K562 (cell line): ENCODE measurements around the gene RBFOX2. TPM values are rescaled to one million over a fixed set of nuclear protein-coding genes. Genes with fewer than 3 reads are reported as not detected.
"Not testable (repeated sequence)": the region's sequence is repeated elsewhere in the genome, so short reads cannot be mapped to it uniquely, and the experiment has no call there.

Source experiments
- ATAC-seq: fragments of 200-7000 bp; cut with Tn5 transposase; 3 replicates; pipeline ENCODE4 v1.9.1; 2020; ENCODE audit warnings: moderate library complexity
- BruUV-seq: library from RNA; stranded (reverse); fragments of 400-500 nt; replicated peaks from 2 replicates; lab custom pipeline; 2021; lab: Mats Ljungman, UMichigan
- CTCF ChIA-PET: fragments of 300-600 bp; formaldehyde crosslinking; extraction: SDS; loops from one replicate; lab custom pipeline; 2021; ENCODE audit warnings: low intra/inter-chr PET ratio; lab: Yijun Ruan, JAX
- POLR2A ChIA-PET: fragments of 300-600, 350-650 bp; sonication (Branson Sonifier 250); formaldehyde crosslinking; extraction: SDS; loops from one replicate; lab custom pipeline; 2021; ENCODE audit warnings: antibody characterized with exemption, inconsistent platforms; lab: Yijun Ruan, JAX
- DNase-seq, 4 experiments: peaks; one replicate each; pipeline versions ENCODE4 v3.0.0 to v3.0.0-alpha.2; 2011 to 2018; ENCODE audit warnings: low spot score in 3 of 4, mixed read lengths in 3 of 4; ENCODE audit errors: extremely low read depth in 1 of 4
- FAIRE-seq: peaks from 2 replicates; lab custom pipeline; 2011; peaks lifted over from hg19 to GRCh38; lab: Jason Lieb, UNC
- H2AFZ ChIP-seq: 2 replicates; pipeline ENCODE4 v1.6.0; 2011; ENCODE audit warnings: low read depth, low read length, control low read depth, inconsistent platforms
- H3K27ac ChIP-seq: fragments of 200-600 bp; 3 replicates; pipeline ENCODE4 v1.8.0; 2011; ENCODE audit warnings: low read depth, mild to moderate bottlenecking, control low read depth, inconsistent platforms, low read length, moderate library complexity, mixed read lengths; ENCODE audit errors: extremely low read depth
- H3K27me3 ChIP-seq, 2 experiments: fragments of 300-600 bp in 1 of 2; 2 replicates in 1 of 2; 3 replicates in 1 of 2; pipeline versions ENCODE4 v1.6.0 to v1.8.0; 2011; ENCODE audit warnings: inconsistent platforms in 2 of 2, low read length in 2 of 2, mild to moderate bottlenecking in 1 of 2, mixed read lengths in 1 of 2, moderate library complexity in 1 of 2; ENCODE audit not compliant: control insufficient read depth in 2 of 2, insufficient read depth in 2 of 2
- H3K36me3 ChIP-seq: fragments of 300-600 bp; 3 replicates; pipeline ENCODE4 v1.8.0; 2011; ENCODE audit warnings: mild to moderate bottlenecking, low read length, inconsistent platforms; ENCODE audit not compliant: control insufficient read depth, insufficient read depth
- H3K4me1 ChIP-seq, 2 experiments: fragments of 200-600 bp in 1 of 2; replicated peaks in 1 of 2; 2 replicates in 1 of 2; 3 replicates in 1 of 2; pipeline versions ENCODE4 v1.5.1 to v1.8.0; 2011; ENCODE audit warnings: inconsistent platforms in 2 of 2, low read length in 2 of 2, mild to moderate bottlenecking in 1 of 2, mixed read lengths in 1 of 2, moderate library complexity in 1 of 2; ENCODE audit not compliant: control insufficient read depth in 2 of 2, insufficient read depth in 2 of 2
- H3K4me2 ChIP-seq: 2 replicates; pipeline ENCODE4 v1.6.1; 2011; ENCODE audit warnings: low read length, control low read depth, inconsistent platforms, mixed read lengths; ENCODE audit not compliant: insufficient read depth
- H3K4me3 ChIP-seq: fragments of 200-600 bp; sonication (generic), shearing (Covaris generic); 2 replicates; pipeline ENCODE4 v1.5.1; 2016; ENCODE audit warnings: control low read depth, inconsistent platforms
- H3K79me2 ChIP-seq: fragments of 200-600 bp; 3 replicates; pipeline ENCODE4 v1.8.0; 2011; ENCODE audit warnings: low read length, inconsistent platforms; ENCODE audit not compliant: control insufficient read depth, insufficient read depth
- H3K9ac ChIP-seq, 2 experiments: 2 replicates each; pipeline versions ENCODE4 v1.6.0 to v1.6.1; 2011; ENCODE audit warnings: low read depth in 2 of 2, low read length in 2 of 2, control low read depth in 1 of 2, inconsistent platforms in 1 of 2, mild to moderate bottlenecking in 1 of 2, mixed read lengths in 1 of 2; ENCODE audit not compliant: insufficient read depth in 1 of 2
- H3K9me1 ChIP-seq: one replicate; pipeline ENCODE4 v1.6.0; 2011; ENCODE audit warnings: inconsistent platforms, mild to moderate bottlenecking, low read length, moderate library complexity; ENCODE audit not compliant: control insufficient read depth, insufficient read depth
- H3K9me3 ChIP-seq: replicated peaks from 2 replicates; pipeline ENCODE4 v1.5.1; 2011; ENCODE audit warnings: low read depth, low read length, inconsistent platforms; ENCODE audit not compliant: control insufficient read depth, insufficient read depth
- H4K20me1 ChIP-seq: replicated peaks from 2 replicates; pipeline ENCODE4 v1.6.1; 2011; ENCODE audit warnings: low read length, inconsistent platforms, mixed read lengths; ENCODE audit not compliant: control insufficient read depth, insufficient read depth
- CHCHD3 ChIP-seq: fragments of 250-450 bp; sonication (Bioruptor Pico); IDR thresholded peaks from 2 replicates; pipeline ENCODE4 v2.1.2; 2022; ENCODE audit warnings: mild to moderate bottlenecking
- EGR1 ChIP-seq: fragments of 450-650 bp; conservative IDR thresholded peaks from 2 replicates; pipeline ENCODE4 v1.6.1; 2017; ENCODE audit warnings: mild to moderate bottlenecking
- MYBL2 ChIP-seq, 2 experiments: fragments of 450-650 bp in 1 of 2; sonication (generic) in 1 of 2; formaldehyde crosslinking in 1 of 2; IDR thresholded peaks; 2 replicates each; pipeline versions ENCODE4 v1.6.1 to v1.8.1; 2017 to 2022; ENCODE audit warnings: borderline replicate concordance in 1 of 2, inconsistent platforms in 1 of 2, low read depth in 1 of 2, mild to moderate bottlenecking in 1 of 2, missing genetic modification reagents in 1 of 2, moderate library complexity in 1 of 2
- NFE2L1 ChIP-seq: fragments of 450-650 bp; IDR thresholded peaks from 2 replicates; pipeline ENCODE4 v1.6.1; 2016; ENCODE audit warnings: missing genetic modification characterization, low read depth, mild to moderate bottlenecking, missing compliant biosample characterization, moderate library complexity, borderline replicate concordance
- WGBS: fragments of 100-300 bp; shearing (Covaris generic); methylation state at CpG from one replicate; pipeline ENCODE4 v1.1.6; 2016; ENCODE audit warnings: low coverage, mixed read lengths; ENCODE audit not compliant: insufficient coverage; ENCODE audit errors: missing lambda C conversion rate; 5-methylcytosine and 5-hydroxymethylcytosine counted together
- in situ Hi-C: fragments of 300-500 bp; cut with MboI; formaldehyde crosslinking; loops from 4 replicates; pipeline ENCODE4 v1.15.0; 2018; ENCODE audit warnings: inconsistent platforms, mixed read lengths
- intact Hi-C: fragments of 100-400 bp; cut with micrococcal nuclease; formaldehyde crosslinking; loops from 2 replicates; pipeline ENCODE4 v1.14.2; 2022
- polyA plus RNA-seq, 8 experiments: library from polyadenylated mRNA; depleted of rRNA in 4 of 8; stranded (reverse) in 5 of 8; unstranded in 3 of 8; fragments of >200 nt; fragmentation: Nextera tagmentation in 2 of 8; fragmentation: Illumina TruSeq in 1 of 8; extraction: Ambion mirVana in 2 of 8; extraction: Trizol in 1 of 8; gene quantifications; 2 replicates each; pipeline versions ENCODE4 v1.2.1 to v1.2.3, GENCODE V29; 2011 to 2014; ENCODE audit warnings: inconsistent platforms in 1 of 8, missing spikeins in 1 of 8
- total RNA-seq, 7 experiments: library from RNA; depleted of rRNA in 6 of 7; stranded (reverse); fragments of >200 nt in 6 of 7; fragmentation: Illumina TruSeq in 2 of 7; extraction: Trizol in 2 of 7; gene quantifications; 2 replicates each; pipeline versions ENCODE4 v1.2.1 to v1.2.3, GENCODE V29; 2011 to 2021; ENCODE audit warnings: low replicate concordance in 1 of 7

The RBFOX2 gene
- total and polyA plus RNA-seq, 9 of the 15 experiments (the other 6 are each of a cell fraction or from before 2014, with no cell fraction given): 5.8 to 24.8 (median 14.2) TPM

DNA sequence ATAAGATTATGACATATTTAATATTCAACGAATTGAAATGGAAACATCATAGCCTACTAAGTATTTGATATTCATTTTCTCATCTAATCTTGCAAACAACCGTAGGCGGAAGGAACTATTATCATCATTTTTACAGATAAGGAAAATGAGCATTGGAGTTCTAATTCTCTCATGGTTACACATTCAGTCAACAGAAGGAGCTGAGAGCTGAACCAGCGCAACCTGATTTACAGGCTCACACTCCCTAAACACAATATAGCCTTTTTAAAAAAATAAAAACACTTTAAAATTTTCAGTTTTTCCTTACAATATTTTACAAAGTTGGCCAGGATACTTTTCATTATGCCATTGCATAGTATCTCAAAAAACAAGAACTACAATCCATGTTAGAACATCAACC lies 236.1 kb downstream of the RBFOX2 start:
- POLR2A ChIA-PET: no interaction called here

DNA sequence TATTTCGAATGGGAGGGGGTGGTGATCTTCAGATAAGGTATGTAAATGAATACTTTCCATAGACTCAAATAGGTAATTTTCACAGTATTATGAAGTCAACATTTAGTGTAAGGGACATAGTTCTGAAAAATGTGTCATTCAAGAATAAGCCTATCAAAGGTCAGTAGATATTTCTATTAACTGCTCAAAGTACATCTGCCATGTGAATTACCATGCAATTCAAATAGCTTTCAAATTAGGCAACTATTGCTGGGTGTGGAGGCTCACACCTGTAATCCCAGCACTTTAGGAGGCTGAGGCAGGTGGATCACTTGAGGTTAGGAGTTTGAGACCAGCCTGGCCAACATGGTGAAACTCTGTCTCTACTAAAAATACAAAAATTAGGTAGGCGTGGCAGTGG lies 236.8 kb downstream of the RBFOX2 start:
- in situ Hi-C loops, H3K4me3 ChIP-seq, H3K27ac ChIP-seq, DNase-seq, FAIRE-seq, intact Hi-C loops, H3K4me2 ChIP-seq, H2AFZ ChIP-seq, POLR2A ChIA-PET, H3K9ac ChIP-seq, ATAC-seq, CTCF ChIA-PET, H3K36me3 ChIP-seq, H3K4me1 ChIP-seq, H3K79me2 ChIP-seq, H3K9me3 ChIP-seq, H3K27me3 ChIP-seq, H3K9me1 ChIP-seq, H4K20me1 ChIP-seq, BruUV-seq: not testable (repeated sequence)
- 58% methylated on average over 1 of the region's 2 CpGs for WGBS

More for the DNA sequence above, 236.1 kb downstream of the RBFOX2 start:
- H2AFZ ChIP-seq: no peak overlapping the region
- H3K4me1 ChIP-seq: no peaks in the 10 kb centered on the region; a peak in 1 of 5 replicates
- ATAC-seq (no peak), DNase-seq (no peak), FAIRE-seq (no peak)
- H3K9me3 ChIP-seq: no peaks in the 10 kb centered on the region
- H3K4me3 ChIP-seq: no peak overlapping the region
- no peaks in the 10 kb centered on the region; the same call in 2 of the 3 replicates for H3K79me2 ChIP-seq
- no peak overlapping the region for H3K4me2 ChIP-seq
- no peak overlapping the region for H3K9ac ChIP-seq
- H3K27ac ChIP-seq: no peak overlapping the region
- in situ Hi-C loops: no loop called here
- intact Hi-C loops: no loop called here
- TF ChIP-seq EGR1 (no peak), NFE2L1 (tag) (no peak), CHCHD3 (no peak), MYBL2 (IDR thresholded peaks at IDR 0.05; ENCODE audit: low read depth) (no peak), MYBL2 (CRISPR knock-in tag; IDR thresholded peaks at IDR 0.05; ENCODE audit: borderline replicate concordance) (no peak)
- no TSS peak for BruUV-seq
- H3K27me3 ChIP-seq: no peaks in the 10 kb centered on the region
- no peaks in the 10 kb centered on the region for H4K20me1 ChIP-seq
- H3K9me1 ChIP-seq: no peaks in the 10 kb centered on the region
- CTCF ChIA-PET: no interaction called here
- 0 out of 3 replicates have a peak, but pooled peaks cover 3% of the 10 kb centered on the region for H3K36me3 ChIP-seq
- 82% methylated on average over 4 of the region's 4 CpGs for WGBS
